ENCODE results near the gene WIZ. TPM values are rescaled to one million over a fixed set of nuclear protein-coding genes. Genes with fewer than 3 reads are reported as not detected.

Gene WIZ
- total RNA-seq, 2 donors from 2014 or later, result 38.0 to 38.6 TPM

GRCh38 chr19:15439078-15439799 lies 10.5 kb downstream of the WIZ start:
- no peaks in the 10 kb centered on the region for H3K9me3 Mint-ChIP-seq
- H3K4me1 ChIP-seq (ENCODE audit: control insufficient read depth, insufficient read depth, low read length), result no peaks in the 10 kb centered on the region
- H3K9ac ChIP-seq (ENCODE audit: extremely low read depth, low read length, poor library complexity, severe bottlenecking), result no peak overlapping the region
- TF ChIP-seq, protein P1, sequence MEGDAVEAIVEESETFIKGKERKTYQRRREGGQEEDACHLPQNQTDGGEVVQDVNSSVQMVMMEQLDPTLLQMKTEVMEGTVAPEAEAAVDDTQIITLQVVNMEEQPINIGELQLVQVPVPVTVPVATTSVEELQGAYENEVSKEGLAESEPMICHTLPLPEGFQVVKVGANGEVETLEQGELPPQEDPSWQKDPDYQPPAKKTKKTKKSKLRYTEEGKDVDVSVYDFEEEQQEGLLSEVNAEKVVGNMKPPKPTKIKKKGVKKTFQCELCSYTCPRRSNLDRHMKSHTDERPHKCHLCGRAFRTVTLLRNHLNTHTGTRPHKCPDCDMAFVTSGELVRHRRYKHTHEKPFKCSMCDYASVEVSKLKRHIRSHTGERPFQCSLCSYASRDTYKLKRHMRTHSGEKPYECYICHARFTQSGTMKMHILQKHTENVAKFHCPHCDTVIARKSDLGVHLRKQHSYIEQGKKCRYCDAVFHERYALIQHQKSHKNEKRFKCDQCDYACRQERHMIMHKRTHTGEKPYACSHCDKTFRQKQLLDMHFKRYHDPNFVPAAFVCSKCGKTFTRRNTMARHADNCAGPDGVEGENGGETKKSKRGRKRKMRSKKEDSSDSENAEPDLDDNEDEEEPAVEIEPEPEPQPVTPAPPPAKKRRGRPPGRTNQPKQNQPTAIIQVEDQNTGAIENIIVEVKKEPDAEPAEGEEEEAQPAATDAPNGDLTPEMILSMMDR (conservative IDR thresholded peaks at IDR 0.05), result no peak
- DNase-seq, result no peak
- no peaks in the 10 kb centered on the region for H3K36me3 Mint-ChIP-seq (ENCODE audit: low read depth)
- no peak overlapping the region for H3K27ac ChIP-seq (ENCODE audit: low read depth, low read length)
- no peaks in the 10 kb centered on the region for H3K27me3 ChIP-seq (ENCODE audit: control insufficient read depth, insufficient read depth, low read length, poor library complexity, severe bottlenecking)
- H3K27me3 Mint-ChIP-seq (ENCODE audit: insufficient read depth), result no peaks in the 10 kb centered on the region
- 88 to 90% methylated on average over 15 to 25 of the region's 25 CpGs for WGBS, 2 experiments (ENCODE audit: insufficient coverage in 1 of 2, insufficient read length in 1 of 2)
- H3K4me3 ChIP-seq (ENCODE audit: low read length), result no peak overlapping the region
- H3K4me1 Mint-ChIP-seq, result no peaks in the 10 kb centered on the region
- no peak overlapping the region for H3K27ac Mint-ChIP-seq
- no peak overlapping the region for H3K4me3 Mint-ChIP-seq
- no peaks in the 10 kb centered on the region for H3K36me3 ChIP-seq (ENCODE audit: control insufficient read depth, insufficient read depth, low read length)
- no peaks in the 10 kb centered on the region for H3K9me3 ChIP-seq (ENCODE audit: control insufficient read depth, low read length)

DNA sequence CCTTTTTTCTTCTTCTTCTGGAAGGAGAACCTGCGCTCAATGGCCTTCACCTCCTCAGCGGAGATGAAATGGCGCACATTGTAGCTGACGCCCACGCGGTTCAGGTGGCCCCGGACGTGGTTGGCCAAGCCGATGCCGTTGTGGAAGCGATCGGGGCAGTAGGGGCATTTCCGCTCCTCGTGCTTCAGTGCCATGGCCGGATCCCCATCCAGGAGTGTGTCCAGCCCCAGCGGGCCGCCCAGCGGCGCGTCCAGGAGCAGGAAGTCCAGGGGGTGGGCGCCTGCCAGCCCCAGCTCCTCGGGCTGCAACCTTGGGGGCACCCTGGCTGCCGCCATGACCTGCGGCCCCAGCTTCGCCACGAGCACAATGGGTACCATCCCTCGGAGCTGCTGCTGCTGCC lies 11.2 kb downstream of the WIZ start:
- H3K9me3 Mint-ChIP-seq, result no peaks in the 10 kb centered on the region
- 96% methylated on average over 9 to 27 of the region's 27 CpGs for WGBS, 2 experiments (ENCODE audit: insufficient coverage in 1 of 2, insufficient read length in 1 of 2)

DNA sequence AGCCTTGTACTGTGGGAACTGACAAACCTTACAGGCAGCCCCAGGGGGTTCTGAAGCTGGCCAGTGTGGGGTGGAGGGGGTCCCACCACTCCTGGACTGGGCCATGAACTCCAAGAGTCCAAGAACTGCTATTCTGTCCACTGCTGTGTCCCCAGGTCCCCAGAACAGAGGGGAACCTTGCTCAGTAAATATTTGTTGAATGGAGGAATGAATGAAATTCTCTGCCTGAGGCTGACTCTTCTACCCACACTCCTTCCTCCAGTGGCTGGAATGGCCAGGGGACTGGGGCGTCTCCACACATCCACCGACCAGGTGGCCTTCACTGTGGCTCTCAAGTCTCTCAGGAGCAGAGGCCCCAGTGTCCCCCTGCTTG lies 11.6 kb downstream of the WIZ start:
- no peaks in the 10 kb centered on the region for H3K9me3 Mint-ChIP-seq
- H3K4me1 Mint-ChIP-seq, result peaks cover 3% of the 10 kb centered on the region
- Histone ChIP-seq H3K9ac (ENCODE audit: extremely low read depth, low read length, poor library complexity, severe bottlenecking) (no peak overlapping the region), H3K4me1 (ENCODE audit: control insufficient read depth, insufficient read depth, low read length) (no peaks in the 10 kb centered on the region), H3K4me3 (ENCODE audit: low read length) (no peak overlapping the region), H3K36me3 (ENCODE audit: control insufficient read depth, insufficient read depth, low read length) (no peaks in the 10 kb centered on the region), H3K27ac (ENCODE audit: low read depth, low read length) (no peak overlapping the region), H3K9me3 (ENCODE audit: control insufficient read depth, low read length) (no peaks in the 10 kb centered on the region), H3K27me3 (ENCODE audit: control insufficient read depth, insufficient read depth, low read length, poor library complexity, severe bottlenecking) (no peaks in the 10 kb centered on the region)
- DNase-seq, result no peak
- WGBS, 2 experiments (ENCODE audit: insufficient coverage in 1 of 2, insufficient read length in 1 of 2), result 97 to 100% methylated on average over 2 of the region's 2 CpGs
- TF ChIP-seq, protein P1 (conservative IDR thresholded peaks at IDR 0.05), result no peak
- no peak overlapping the region for H3K4me3 Mint-ChIP-seq
- no peak overlapping the region for H3K27ac Mint-ChIP-seq
- no peaks in the 10 kb centered on the region for H3K36me3 Mint-ChIP-seq (ENCODE audit: low read depth)
- no peaks in the 10 kb centered on the region for H3K27me3 Mint-ChIP-seq (ENCODE audit: insufficient read depth)

More for the DNA sequence above, 11.2 kb downstream of the WIZ start:
- no peak overlapping the region for H3K9ac ChIP-seq (ENCODE audit: extremely low read depth, low read length, poor library complexity, severe bottlenecking)
- H3K4me3 Mint-ChIP-seq, result no peak overlapping the region
- H3K4me3 ChIP-seq (ENCODE audit: low read length), result no peak overlapping the region
- no peaks in the 10 kb centered on the region for H3K36me3 Mint-ChIP-seq (ENCODE audit: low read depth)
- H3K4me1 Mint-ChIP-seq, result no peaks in the 10 kb centered on the region
- TF ChIP-seq, protein P1 (conservative IDR thresholded peaks at IDR 0.05), result no peak
- H3K27ac Mint-ChIP-seq, result no peak overlapping the region
- H3K27ac ChIP-seq (ENCODE audit: low read depth, low read length), result no peak overlapping the region
- no peaks in the 10 kb centered on the region for H3K27me3 ChIP-seq (ENCODE audit: control insufficient read depth, insufficient read depth, low read length, poor library complexity, severe bottlenecking)
- H3K4me1 ChIP-seq (ENCODE audit: control insufficient read depth, insufficient read depth, low read length), result no peaks in the 10 kb centered on the region
- no peak for DNase-seq
- no peaks in the 10 kb centered on the region for H3K36me3 ChIP-seq (ENCODE audit: control insufficient read depth, insufficient read depth, low read length)
- H3K27me3 Mint-ChIP-seq (ENCODE audit: insufficient read depth), result no peaks in the 10 kb centered on the region
- H3K9me3 ChIP-seq (ENCODE audit: control insufficient read depth, low read length), result no peaks in the 10 kb centered on the region

All from endodermal cell (in vitro differentiated cells).